GM21526 (cell line): ENCODE data around the gene UNC5C.

ENCODE experiments used
- ATAC-seq: cut with Tn5 transposase; IDR thresholded peaks from one replicate; pipeline ENCODE4 v1.9.1; 2021; ENCODE audit warnings: moderate library complexity; ENCODE audit not compliant: unreplicated experiment, low FRiP score

The UNC5C gene

GRCh38 chr4:95410387-95410977 lies 138.3 kb downstream of the UNC5C start:
- no peak for ATAC-seq

- ATAC-seq = no peak
Observed at GRCh38 chr4:95409750-95410149, 139.0 kb downstream of the UNC5C start.

- ATAC-seq = no peak
Observed at GRCh38 chr4:95409127-95409526, 139.6 kb downstream of the UNC5C start.

- ATAC-seq = no peak
Observed at GRCh38 chr4:95402299-95402698, 146.5 kb downstream of the UNC5C start.

GRCh38 chr4:95398217-95398616 lies 150.6 kb downstream of the UNC5C start:
- ATAC-seq = no peak

GRCh38 chr4:95394752-95395306 lies 153.9 kb downstream of the UNC5C start:
- no peak for ATAC-seq

- ATAC-seq = no peak
Observed at GRCh38 chr4:95393821-95394220, 155.0 kb downstream of the UNC5C start.

GRCh38 chr4:95388911-95389310 lies 159.9 kb downstream of the UNC5C start:
- ATAC-seq = no peak

GRCh38 chr4:95387719-95388118 lies 161.1 kb downstream of the UNC5C start:
- no peak for ATAC-seq

GRCh38 chr4:95386410-95386809 lies 162.4 kb downstream of the UNC5C start:
- no peak for ATAC-seq

- no peak for ATAC-seq
Observed at GRCh38 chr4:95381843-95382580, 166.8 kb downstream of the UNC5C start.

GRCh38 chr4:95379633-95380032 lies 169.1 kb downstream of the UNC5C start:
- ATAC-seq = no peak

- no peak for ATAC-seq
Observed at GRCh38 chr4:95377366-95377900, 171.3 kb downstream of the UNC5C start.

- no peak for ATAC-seq
Observed at GRCh38 chr4:95371476-95372224, 177.1 kb downstream of the UNC5C start.

GRCh38 chr4:95367824-95368223 lies 180.9 kb downstream of the UNC5C start:
- ATAC-seq = no peak

GRCh38 chr4:95363966-95364365 lies 184.8 kb downstream of the UNC5C start:
- ATAC-seq = no peak

- no peak for ATAC-seq
Observed at GRCh38 chr4:95363559-95363925, 185.2 kb downstream of the UNC5C start.

GRCh38 chr4:95362906-95363558 lies 185.7 kb downstream of the UNC5C start:
- ATAC-seq = no peak

- ATAC-seq = no peak
Observed at GRCh38 chr4:95362066-95362465, 186.7 kb downstream of the UNC5C start.

GRCh38 chr4:95361696-95361965 lies 187.1 kb downstream of the UNC5C start:
- no peak for ATAC-seq
